HepG2 (cell line): ENCODE results near the gene GUCA2B. TPM values are rescaled to one million over a fixed set of nuclear protein-coding genes. Genes with fewer than 3 reads are reported as not detected.

Experiments
- FOXO1 ChIP-seq: sonication (generic); formaldehyde crosslinking; IDR thresholded peaks from 2 replicates; pipeline ENCODE4 v1.4.0; 2020; ENCODE audit warnings: missing genetic modification reagents
- KDM2A ChIP-seq: sonication (generic); formaldehyde crosslinking; IDR thresholded peaks from 2 replicates; pipeline ENCODE4 v1.4.0; 2020; ENCODE audit warnings: low read depth, missing genetic modification reagents, borderline replicate concordance
- RFXAP ChIP-seq: sonication (generic); formaldehyde crosslinking; IDR thresholded peaks from 2 replicates; pipeline ENCODE4 v1.4.0; 2020; ENCODE audit warnings: missing genetic modification reagents, borderline replicate concordance
- RNF219 ChIP-seq: sonication (generic); formaldehyde crosslinking; IDR thresholded peaks from 2 replicates; pipeline ENCODE4 v1.5.0; 2020; ENCODE audit warnings: mild to moderate bottlenecking, missing genetic modification reagents
- SOX13 ChIP-seq, 3 experiments: fragments of 450-650 bp in 1 of 3; sonication (generic) in 1 of 3; formaldehyde crosslinking in 1 of 3; IDR thresholded peaks in 2 of 3; conservative IDR thresholded peaks in 1 of 3; 2 replicates each; pipeline versions ENCODE4 v1.5.0 to v1.6.1; 2016 to 2020; ENCODE audit warnings: antibody characterized with exemption in 1 of 3, mild to moderate bottlenecking in 1 of 3, missing compliant biosample characterization in 1 of 3, missing genetic modification reagents in 1 of 3, moderate library complexity in 1 of 3
- SYNCRIP ChIP-seq: fragments of 200-400 bp; formaldehyde crosslinking; IDR thresholded peaks from 2 replicates; pipeline ENCODE4 v1.6.1; 2018; ENCODE audit warnings: mild to moderate bottlenecking, low read depth, low read length; ENCODE audit not compliant: insufficient read depth
- ZNF430 ChIP-seq: sonication (generic); formaldehyde crosslinking; IDR thresholded peaks from 2 replicates; pipeline ENCODE4 v1.9.0; 2021; ENCODE audit warnings: mild to moderate bottlenecking, missing genetic modification reagents
- ZNF597 ChIP-seq: sonication (generic); formaldehyde crosslinking; IDR thresholded peaks from 2 replicates; pipeline ENCODE4 v1.5.0; 2020; ENCODE audit warnings: missing genetic modification reagents
- polyA plus RNA-seq, 8 experiments: library from polyadenylated mRNA; depleted of rRNA in 3 of 8; stranded (reverse) in 7 of 8; unstranded in 1 of 8; fragments of >200 nt; fragmentation: Illumina TruSeq in 4 of 8; extraction: Trizol in 4 of 8; gene quantifications; 2 replicates each; pipeline versions ENCODE4 v1.2.1 to v1.2.3, GENCODE V29; 2011 to 2016; ENCODE audit warnings: low read depth in 4 of 8, missing spikeins in 1 of 8, mixed read lengths in 1 of 8; ENCODE audit not compliant: insufficient read depth in 1 of 8
- total RNA-seq, 5 experiments: library from RNA; depleted of rRNA; stranded (reverse); fragments of >200 nt; fragmentation: Illumina TruSeq; extraction: Trizol; gene quantifications; 2 replicates each; pipeline ENCODE4 v1.2.3, GENCODE V29; 2016; ENCODE audit warnings: low read depth in 1 of 5
- TF ChIP-seq, protein P1 (sequence below): sonication (generic); formaldehyde crosslinking; IDR thresholded peaks from 2 replicates; pipeline ENCODE4 v1.4.0; 2020; ENCODE audit warnings: mild to moderate bottlenecking, missing genetic modification reagents
- TF ChIP-seq, protein P2 (sequence below): sonication (generic); formaldehyde crosslinking; IDR thresholded peaks from 2 replicates; pipeline ENCODE4 v1.5.0; 2020; ENCODE audit warnings: mild to moderate bottlenecking, missing genetic modification reagents

Gene GUCA2B
- total and polyA plus RNA-seq, 2 of the 13 experiments (the other 11 are each of a cell fraction or from before 2014, with no cell fraction given): not detected

DNA sequence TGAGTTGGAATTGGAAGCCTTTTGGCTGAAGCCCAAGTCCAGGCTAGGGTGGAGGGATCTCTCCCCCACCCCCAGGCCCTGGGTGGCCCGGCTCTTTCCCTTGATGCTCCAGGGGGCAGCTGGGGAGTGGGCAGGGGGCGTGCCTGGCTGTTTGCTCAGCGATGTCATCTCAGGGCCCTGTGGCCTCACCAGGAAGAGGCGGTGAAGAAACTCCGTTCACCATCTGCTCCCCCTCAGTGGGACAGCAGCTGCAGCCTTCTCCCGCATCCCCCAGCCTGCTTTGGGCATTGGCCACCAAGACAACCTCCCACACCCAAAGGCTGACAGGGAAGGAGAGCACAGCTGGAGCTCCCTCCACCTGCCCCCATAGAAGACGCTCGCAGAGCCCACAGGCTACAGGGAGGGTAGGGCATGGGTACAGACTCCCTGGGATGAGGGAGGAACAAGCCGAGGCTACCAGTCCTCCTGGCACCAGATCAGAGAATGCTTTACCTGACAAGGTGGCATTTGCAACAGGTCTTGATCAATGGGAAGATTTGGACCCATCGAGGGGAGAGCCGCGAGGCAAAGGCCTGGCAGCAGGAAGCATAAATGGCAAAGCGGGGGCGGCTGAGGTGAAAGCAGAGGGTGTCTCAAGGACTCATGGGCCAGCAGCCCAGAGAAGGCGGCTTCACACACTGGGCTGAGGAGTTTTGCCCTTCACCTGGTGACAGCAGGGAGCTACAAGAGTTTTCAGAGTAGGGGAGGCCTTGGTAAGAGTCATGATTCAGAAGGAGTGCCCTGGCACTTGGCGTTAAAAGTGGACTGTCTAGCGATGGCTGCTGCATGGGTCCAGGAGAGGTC lies 17.8 kb downstream of the GUCA2B start (continued):
- TF ChIP-seq, protein P1, sequence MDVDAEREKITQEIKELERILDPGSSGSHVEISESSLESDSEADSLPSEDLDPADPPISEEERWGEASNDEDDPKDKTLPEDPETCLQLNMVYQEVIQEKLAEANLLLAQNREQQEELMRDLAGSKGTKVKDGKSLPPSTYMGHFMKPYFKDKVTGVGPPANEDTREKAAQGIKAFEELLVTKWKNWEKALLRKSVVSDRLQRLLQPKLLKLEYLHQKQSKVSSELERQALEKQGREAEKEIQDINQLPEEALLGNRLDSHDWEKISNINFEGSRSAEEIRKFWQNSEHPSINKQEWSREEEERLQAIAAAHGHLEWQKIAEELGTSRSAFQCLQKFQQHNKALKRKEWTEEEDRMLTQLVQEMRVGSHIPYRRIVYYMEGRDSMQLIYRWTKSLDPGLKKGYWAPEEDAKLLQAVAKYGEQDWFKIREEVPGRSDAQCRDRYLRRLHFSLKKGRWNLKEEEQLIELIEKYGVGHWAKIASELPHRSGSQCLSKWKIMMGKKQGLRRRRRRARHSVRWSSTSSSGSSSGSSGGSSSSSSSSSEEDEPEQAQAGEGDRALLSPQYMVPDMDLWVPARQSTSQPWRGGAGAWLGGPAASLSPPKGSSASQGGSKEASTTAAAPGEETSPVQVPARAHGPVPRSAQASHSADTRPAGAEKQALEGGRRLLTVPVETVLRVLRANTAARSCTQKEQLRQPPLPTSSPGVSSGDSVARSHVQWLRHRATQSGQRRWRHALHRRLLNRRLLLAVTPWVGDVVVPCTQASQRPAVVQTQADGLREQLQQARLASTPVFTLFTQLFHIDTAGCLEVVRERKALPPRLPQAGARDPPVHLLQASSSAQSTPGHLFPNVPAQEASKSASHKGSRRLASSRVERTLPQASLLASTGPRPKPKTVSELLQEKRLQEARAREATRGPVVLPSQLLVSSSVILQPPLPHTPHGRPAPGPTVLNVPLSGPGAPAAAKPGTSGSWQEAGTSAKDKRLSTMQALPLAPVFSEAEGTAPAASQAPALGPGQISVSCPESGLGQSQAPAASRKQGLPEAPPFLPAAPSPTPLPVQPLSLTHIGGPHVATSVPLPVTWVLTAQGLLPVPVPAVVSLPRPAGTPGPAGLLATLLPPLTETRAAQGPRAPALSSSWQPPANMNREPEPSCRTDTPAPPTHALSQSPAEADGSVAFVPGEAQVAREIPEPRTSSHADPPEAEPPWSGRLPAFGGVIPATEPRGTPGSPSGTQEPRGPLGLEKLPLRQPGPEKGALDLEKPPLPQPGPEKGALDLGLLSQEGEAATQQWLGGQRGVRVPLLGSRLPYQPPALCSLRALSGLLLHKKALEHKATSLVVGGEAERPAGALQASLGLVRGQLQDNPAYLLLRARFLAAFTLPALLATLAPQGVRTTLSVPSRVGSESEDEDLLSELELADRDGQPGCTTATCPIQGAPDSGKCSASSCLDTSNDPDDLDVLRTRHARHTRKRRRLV (CRISPR knock-in tag): no peak
- TF ChIP-seq SOX13 (IDR thresholded peaks at IDR 0.05): no peak
- TF ChIP-seq SOX13 (CRISPR knock-in tag; conservative IDR thresholded peaks at IDR 0.05 in 1 of 2, IDR thresholded peaks at IDR 0.05 in 1 of 2): no peak
- no peak for TF ChIP-seq FOXO1 (CRISPR knock-in tag)
- TF ChIP-seq, protein P2, sequence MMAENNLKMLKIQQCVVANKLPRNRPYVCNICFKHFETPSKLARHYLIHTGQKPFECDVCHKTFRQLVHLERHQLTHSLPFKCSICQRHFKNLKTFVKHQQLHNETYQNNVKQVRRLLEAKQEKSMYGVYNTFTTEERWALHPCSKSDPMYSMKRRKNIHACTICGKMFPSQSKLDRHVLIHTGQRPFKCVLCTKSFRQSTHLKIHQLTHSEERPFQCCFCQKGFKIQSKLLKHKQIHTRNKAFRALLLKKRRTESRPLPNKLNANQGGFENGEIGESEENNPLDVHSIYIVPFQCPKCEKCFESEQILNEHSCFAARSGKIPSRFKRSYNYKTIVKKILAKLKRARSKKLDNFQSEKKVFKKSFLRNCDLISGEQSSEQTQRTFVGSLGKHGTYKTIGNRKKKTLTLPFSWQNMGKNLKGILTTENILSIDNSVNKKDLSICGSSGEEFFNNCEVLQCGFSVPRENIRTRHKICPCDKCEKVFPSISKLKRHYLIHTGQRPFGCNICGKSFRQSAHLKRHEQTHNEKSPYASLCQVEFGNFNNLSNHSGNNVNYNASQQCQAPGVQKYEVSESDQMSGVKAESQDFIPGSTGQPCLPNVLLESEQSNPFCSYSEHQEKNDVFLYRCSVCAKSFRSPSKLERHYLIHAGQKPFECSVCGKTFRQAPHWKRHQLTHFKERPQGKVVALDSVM (CRISPR knock-in tag): no peak
- TF ChIP-seq KDM2A (CRISPR knock-in tag): no peak
- TF ChIP-seq ZNF597: no peak
- TF ChIP-seq ZNF430 (CRISPR knock-in tag): no peak
- no peak for TF ChIP-seq SYNCRIP
- TF ChIP-seq RNF219 (CRISPR knock-in tag): no peak
- TF ChIP-seq RFXAP (CRISPR knock-in tag): no peak
- TF ChIP-seq, all 625 proteins: peak for 0
